ENCODE results near the gene MFSD1. TPM values are rescaled to one million over a fixed set of nuclear protein-coding genes. Genes with fewer than 3 reads are reported as not detected.

MFSD1 gene
- total RNA-seq, 2 donors from 2014 or later, result 114 to 128 TPM

DNA sequence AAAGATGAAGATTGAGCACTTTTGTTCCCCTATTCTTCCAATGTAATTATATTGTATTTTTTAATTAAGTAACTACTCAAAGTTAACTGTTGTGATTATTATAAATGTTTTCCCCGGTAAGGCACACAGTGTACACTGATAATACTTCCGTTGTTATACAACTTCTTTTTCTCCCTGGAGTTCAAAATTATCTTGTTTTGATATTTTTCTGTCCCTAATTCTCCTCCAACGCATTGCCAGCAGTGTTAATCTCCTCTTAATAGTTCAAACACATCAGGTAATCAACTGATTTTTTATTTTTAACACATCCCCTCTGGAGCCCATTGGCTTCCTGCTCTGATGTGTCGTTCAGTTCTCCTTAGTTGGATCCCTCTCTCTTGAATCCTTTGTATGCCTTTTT, 32.3 kb upstream of the MFSD1 start:
- Histone ChIP-seq H3K4me1 (ENCODE audit: control insufficient read depth in 1 of 2, low read depth in 2 of 2) (peaks cover 14 to 49% of the 10 kb centered on the region in 2 donors), H3K9me3 (no peaks in the 10 kb centered on the region), H3K4me3 (no peak overlapping the region), H3K27ac (peak overlapping the region; percentile 41 to 45), H3K27me3 (replicated peaks; ENCODE audit: insufficient read depth) (no peaks in the 10 kb centered on the region), H3K36me3 (no peaks in the 10 kb centered on the region)
- ATAC-seq (ENCODE audit: insufficient number of reproducible peaks, low FRiP score, low read depth) (no peak), DNase-seq (ENCODE audit: low spot score) (no peak)
- no peak for TF ChIP-seq CTCF (IDR thresholded peaks at IDR 0.05)

DNA sequence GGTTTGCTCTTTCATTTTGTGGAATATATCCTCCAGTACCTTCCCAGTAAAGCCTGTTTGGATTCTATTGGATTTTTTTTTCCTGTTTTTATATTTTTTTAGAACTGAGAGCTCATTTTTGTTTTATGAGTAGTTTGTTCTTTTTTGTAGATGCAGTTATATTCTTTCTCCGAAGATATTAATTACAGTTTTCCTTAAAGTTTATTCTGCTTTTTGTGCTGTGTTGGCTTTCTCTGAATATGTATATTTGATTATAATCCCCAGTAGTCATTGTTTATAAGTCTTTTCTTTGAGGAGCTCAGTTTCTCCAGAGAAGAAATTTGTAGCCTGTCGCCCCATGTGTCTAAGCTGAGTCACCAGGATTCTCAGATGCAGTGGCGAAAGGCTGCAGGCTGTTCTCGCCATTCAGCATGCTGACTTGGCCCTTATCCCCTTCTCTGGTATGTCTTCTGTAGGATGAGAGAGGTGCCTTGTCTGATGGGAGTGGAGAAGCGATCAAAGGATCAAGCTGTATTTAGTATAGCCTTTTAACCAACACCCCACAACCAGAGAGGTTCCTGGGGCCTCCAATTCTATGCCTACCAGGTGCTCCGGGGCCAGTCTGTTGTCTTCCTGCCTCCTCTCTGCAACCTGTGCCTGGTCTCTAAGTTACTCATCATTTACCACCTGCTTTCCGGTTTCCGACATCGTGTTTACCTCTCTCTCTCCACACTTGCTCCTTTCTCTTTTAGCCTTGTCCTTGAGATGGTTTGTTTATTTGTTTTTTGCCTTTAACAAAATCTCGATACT, 31.7 kb upstream of the MFSD1 start:
- DNase-seq (ENCODE audit: low spot score) (no peak), ATAC-seq (ENCODE audit: insufficient number of reproducible peaks, low FRiP score, low read depth) (no peak)
- no peak for TF ChIP-seq CTCF (IDR thresholded peaks at IDR 0.05)
- Histone ChIP-seq H3K4me1 (ENCODE audit: control insufficient read depth in 1 of 2, low read depth in 2 of 2) (peaks cover 14 to 48% of the 10 kb centered on the region in 2 donors), H3K9me3 (no peaks in the 10 kb centered on the region), H3K27me3 (replicated peaks; ENCODE audit: insufficient read depth) (no peaks in the 10 kb centered on the region), H3K36me3 (no peaks in the 10 kb centered on the region), H3K4me3 (no peak overlapping the region), H3K27ac (peak overlapping the region; percentile 41 to 45)

DNA sequence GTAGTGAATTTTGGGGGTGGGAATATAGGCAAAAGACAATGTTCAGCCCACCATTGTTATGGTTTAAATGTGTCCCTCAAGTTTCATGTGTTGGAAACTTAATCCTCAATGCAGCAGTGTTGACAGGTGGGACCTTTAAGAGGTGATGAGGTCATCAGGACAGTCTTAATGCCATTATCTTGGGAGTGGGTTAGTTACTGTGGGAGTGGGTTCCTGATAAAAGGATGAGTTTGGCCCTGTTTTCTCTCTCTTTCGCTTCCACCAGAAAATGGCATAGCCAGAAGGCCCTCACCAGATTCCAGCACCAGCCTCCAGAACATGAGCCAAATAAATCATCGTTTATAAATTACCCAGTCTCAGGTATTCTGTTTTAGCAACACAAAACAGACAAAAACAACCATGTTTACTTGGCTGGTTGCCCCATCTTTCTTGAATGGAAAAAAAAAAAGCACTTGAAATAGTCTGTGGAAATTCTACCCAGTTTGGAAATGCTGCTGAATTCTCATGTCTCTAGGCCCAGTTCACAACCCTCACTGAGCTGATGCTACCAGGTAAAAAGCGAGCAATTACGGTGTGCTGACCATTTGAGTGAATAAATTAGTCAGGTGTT, 31.0 kb upstream of the MFSD1 start:
- no peaks in the 10 kb centered on the region for H3K9me3 ChIP-seq
- no peak for DNase-seq (ENCODE audit: low spot score)
- no peak for ATAC-seq (ENCODE audit: insufficient number of reproducible peaks, low FRiP score, low read depth)
- no peaks in the 10 kb centered on the region for H3K27me3 ChIP-seq (replicated peaks; ENCODE audit: insufficient read depth)
- H3K4me3 ChIP-seq, result no peak overlapping the region
- TF ChIP-seq CTCF (IDR thresholded peaks at IDR 0.05), result no peak
- H3K27ac ChIP-seq, result no peak overlapping the region
- H3K36me3 ChIP-seq, result no peaks in the 10 kb centered on the region
- peaks cover 14 to 41% of the 10 kb centered on the region in 2 donors for H3K4me1 ChIP-seq (ENCODE audit: control insufficient read depth in 1 of 2, low read depth in 2 of 2)

- H3K36me3 ChIP-seq, result no peaks in the 10 kb centered on the region
- H3K4me1 ChIP-seq (ENCODE audit: control insufficient read depth in 1 of 2, low read depth in 2 of 2), result peaks cover 16 to 40% of the 10 kb centered on the region in 2 donors
- no peaks in the 10 kb centered on the region for H3K9me3 ChIP-seq
- DNase-seq (ENCODE audit: low spot score) (no peak), ATAC-seq (ENCODE audit: insufficient number of reproducible peaks, low FRiP score, low read depth) (no peak)
- H3K27ac ChIP-seq, result no peak overlapping the region
- H3K4me3 ChIP-seq, result no peak overlapping the region
- no peak for TF ChIP-seq CTCF (IDR thresholded peaks at IDR 0.05)
- no peaks in the 10 kb centered on the region for H3K27me3 ChIP-seq (replicated peaks; ENCODE audit: insufficient read depth)
Measured at GRCh38 chr3:158771577-158771976, 30.3 kb upstream of the MFSD1 start.

DNA sequence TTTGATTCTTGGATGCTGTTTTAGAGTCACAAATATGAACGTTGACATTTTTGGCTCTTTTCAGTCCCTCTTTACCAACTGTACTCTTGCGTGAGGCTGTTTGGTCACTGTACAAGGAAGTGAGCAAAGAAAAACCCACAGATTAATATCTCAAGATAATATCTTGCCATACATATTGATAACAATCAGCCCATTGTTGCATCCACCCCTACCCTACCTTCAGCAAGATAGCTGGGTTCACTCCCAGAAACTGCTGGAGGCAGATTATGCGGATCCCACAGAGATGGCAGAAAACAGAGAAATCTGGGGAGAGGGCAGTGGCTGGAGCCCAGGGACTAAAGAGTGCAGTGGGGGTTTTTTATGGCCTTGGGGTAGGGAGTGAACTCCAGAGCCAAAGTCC, 29.9 kb upstream of the MFSD1 start:
- no peaks in the 10 kb centered on the region for H3K27me3 ChIP-seq (replicated peaks; ENCODE audit: insufficient read depth)
- no peak for DNase-seq (ENCODE audit: low spot score)
- no peaks in the 10 kb centered on the region for H3K36me3 ChIP-seq
- no peaks in the 10 kb centered on the region for H3K9me3 ChIP-seq
- peaks cover 17 to 40% of the 10 kb centered on the region in 2 donors for H3K4me1 ChIP-seq (ENCODE audit: control insufficient read depth in 1 of 2, low read depth in 2 of 2)
- no peak overlapping the region for H3K4me3 ChIP-seq
- H3K27ac ChIP-seq, result no peak overlapping the region
- TF ChIP-seq CTCF (IDR thresholded peaks at IDR 0.05), result no peak
- no peak for ATAC-seq (ENCODE audit: insufficient number of reproducible peaks, low FRiP score, low read depth)

Data from thoracic aorta (tissue), 2 donors.